DND-41 (cell line): ENCODE results near the gene CERS6.

Experiments
- ATAC-seq: fragments of 200-7000 bp; cut with Tn5 transposase; 3 replicates; pipeline ENCODE4 v1.9.1; 2021; ENCODE audit warnings: low read depth; ENCODE audit not compliant: insufficient read depth
- DNase-seq: peaks from one replicate; pipeline ENCODE4 v3.0.0-alpha.2; 2020
- H2AFZ ChIP-seq: 2 replicates; pipeline ENCODE4 v1.6.0; 2012; ENCODE audit warnings: low read depth, low read length
- H3K27ac ChIP-seq: 2 replicates; pipeline ENCODE4 v1.5.1; 2012; ENCODE audit warnings: low read length, inconsistent platforms
- H3K27me3 ChIP-seq: fragments of 200-600 bp; sonication (generic); 2 replicates; pipeline ENCODE4 v1.6.0; 2012; ENCODE audit warnings: low read length, mild to moderate bottlenecking, inconsistent platforms; ENCODE audit not compliant: insufficient read depth, poor library complexity
- H3K36me3 ChIP-seq: 2 replicates; pipeline ENCODE4 v1.5.1; 2012; ENCODE audit warnings: low read length, inconsistent platforms; ENCODE audit not compliant: insufficient read depth
- H3K4me1 ChIP-seq: 2 replicates; pipeline ENCODE4 v1.5.1; 2012; ENCODE audit warnings: mild to moderate bottlenecking, low read length; ENCODE audit not compliant: insufficient read depth
- H3K4me2 ChIP-seq: 2 replicates; pipeline ENCODE4 v1.6.0; 2012; ENCODE audit warnings: mild to moderate bottlenecking, moderate library complexity, low read length, inconsistent platforms; ENCODE audit not compliant: insufficient read depth
- H3K4me3 ChIP-seq, 2 experiments: fragments of 200-600 bp in 1 of 2; shearing (Covaris generic) in 1 of 2; 2 replicates each; pipeline ENCODE4 v1.5.1; 2012 to 2016; ENCODE audit warnings: inconsistent platforms in 2 of 2, low read length in 2 of 2, mild to moderate bottlenecking in 2 of 2, low read depth in 1 of 2, moderate library complexity in 1 of 2
- H3K79me2 ChIP-seq: 2 replicates; pipeline ENCODE4 v1.6.0; 2012; ENCODE audit warnings: low read length, inconsistent platforms; ENCODE audit not compliant: insufficient read depth
- H3K9ac ChIP-seq: 2 replicates; pipeline ENCODE4 v1.6.0; 2012; ENCODE audit warnings: low read depth, mild to moderate bottlenecking, inconsistent platforms, low read length, moderate library complexity
- H3K9me3 ChIP-seq: 2 replicates; pipeline ENCODE4 v1.5.1; 2012; ENCODE audit warnings: low read length, moderate library complexity, mild to moderate bottlenecking, inconsistent platforms; ENCODE audit not compliant: insufficient read depth, severe bottlenecking
- H4K20me1 ChIP-seq: 2 replicates; pipeline ENCODE4 v1.6.0; 2012; ENCODE audit warnings: low read length; ENCODE audit not compliant: insufficient read depth
- CTCF ChIP-seq: IDR thresholded peaks from 2 replicates; pipeline ENCODE4 v1.5.1; 2012; ENCODE audit warnings: borderline replicate concordance, low read length, moderate library complexity, mild to moderate bottlenecking; ENCODE audit not compliant: poor library complexity, severe bottlenecking; ENCODE audit errors: extremely low read depth
- EZH2 ChIP-seq: IDR thresholded peaks from 3 replicates; pipeline ENCODE4 v1.6.1; 2012; ENCODE audit warnings: borderline replicate concordance, low read depth, mild to moderate bottlenecking, moderate library complexity, low read length, inconsistent platforms; ENCODE audit not compliant: severe bottlenecking

CERS6 gene

DNA sequence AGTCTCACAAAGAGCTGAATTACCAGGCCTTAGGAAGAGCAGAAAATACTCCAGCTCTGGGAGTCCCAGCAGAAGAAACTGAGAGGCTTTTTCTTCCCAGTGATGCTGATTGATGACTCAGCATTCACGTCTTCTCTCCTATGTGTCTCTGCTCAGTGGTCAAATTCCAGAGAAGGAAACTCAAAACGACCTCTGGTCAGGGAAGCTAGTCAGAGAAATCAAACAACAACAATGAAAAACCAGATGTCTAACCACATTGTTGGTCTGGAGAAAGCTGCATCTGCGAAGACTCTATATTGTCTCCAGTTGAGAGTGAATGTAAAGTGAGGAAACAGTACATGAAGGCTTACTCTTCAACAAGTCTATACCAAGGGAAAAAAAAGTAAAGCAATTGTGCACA, 28.6 kb upstream of the CERS6 start:
- Histone ChIP-seq H3K4me3 (no peak overlapping the region), H3K36me3 (no peaks in the 10 kb centered on the region), H2AFZ (no peak overlapping the region), H3K27me3 (no peaks in the 10 kb centered on the region), H3K4me2 (no peak overlapping the region), H3K9me3 (no peaks in the 10 kb centered on the region), H3K79me2 (no peaks in the 10 kb centered on the region), H4K20me1 (no peaks in the 10 kb centered on the region), H3K27ac (no peak overlapping the region), H3K9ac (no peak overlapping the region), H3K4me1 (peaks cover 3% of the 10 kb centered on the region)
- ATAC-seq = no peak
- no peak for DNase-seq
- no peak for TF ChIP-seq CTCF
- TF ChIP-seq EZH2 = no peak

GRCh38 chr2:168428431-168428830, 27.6 kb upstream of the CERS6 start:
- Histone ChIP-seq H3K27ac (no peak overlapping the region), H2AFZ (no peak overlapping the region), H3K27me3 (no peaks in the 10 kb centered on the region), H3K9me3 (no peaks in the 10 kb centered on the region), H3K4me1 (peaks cover 13% of the 10 kb centered on the region), H3K79me2 (no peaks in the 10 kb centered on the region), H3K9ac (no peak overlapping the region), H3K4me2 (no peak overlapping the region), H3K36me3 (no peaks in the 10 kb centered on the region), H3K4me3 (no peak overlapping the region), H4K20me1 (no peaks in the 10 kb centered on the region)
- no peak for TF ChIP-seq CTCF
- TF ChIP-seq EZH2 = no peak
- DNase-seq (no peak), ATAC-seq (no peak)

GRCh38 chr2:168429988-168430387, 26.1 kb upstream of the CERS6 start:
- Histone ChIP-seq H3K27me3 (no peaks in the 10 kb centered on the region), H3K4me2 (no peak overlapping the region), H3K79me2 (no peaks in the 10 kb centered on the region), H3K4me1 (peaks cover 15% of the 10 kb centered on the region), H3K4me3 (no peak overlapping the region), H3K9ac (no peak overlapping the region), H3K9me3 (no peaks in the 10 kb centered on the region), H4K20me1 (no peaks in the 10 kb centered on the region), H3K36me3 (no peaks in the 10 kb centered on the region), H3K27ac (no peak overlapping the region), H2AFZ (no peak overlapping the region)
- DNase-seq = no peak
- ATAC-seq = no peak
- TF ChIP-seq EZH2 = no peak
- no peak for TF ChIP-seq CTCF

GRCh38 chr2:168430431-168430830, 25.6 kb upstream of the CERS6 start:
- Histone ChIP-seq H3K36me3 (no peaks in the 10 kb centered on the region), H3K79me2 (no peaks in the 10 kb centered on the region), H3K9me3 (no peaks in the 10 kb centered on the region), H3K4me1 (peaks cover 15% of the 10 kb centered on the region), H2AFZ (no peak overlapping the region), H3K9ac (no peak overlapping the region), H3K4me3 (no peak overlapping the region), H3K27me3 (no peaks in the 10 kb centered on the region), H4K20me1 (no peaks in the 10 kb centered on the region), H3K4me2 (no peak overlapping the region), H3K27ac (no peak overlapping the region)
- DNase-seq (no peak), ATAC-seq (no peak)
- TF ChIP-seq CTCF (no peak), EZH2 (no peak)
